GM12878 (cell line): ENCODE measurements around the gene HERC2.

Experiments used
- CTCF ChIP-seq, 3 experiments: IDR thresholded peaks in 2 of 3; conservative IDR thresholded peaks in 1 of 3; 2 replicates each; pipeline ENCODE4 v1.5.1; 2011; ENCODE audit warnings: low read depth in 3 of 3, low read length in 3 of 3, mild to moderate bottlenecking in 3 of 3, control low read depth in 2 of 3, moderate library complexity in 2 of 3, inconsistent platforms in 1 of 3, mixed read lengths in 1 of 3; ENCODE audit not compliant: control insufficient read depth in 2 of 3, insufficient read depth in 1 of 3; ENCODE audit errors: extremely low read depth in 1 of 3
- EGR1 ChIP-seq, 2 experiments: IDR thresholded peaks; 1 replicate in 1 of 2; 2 replicates in 1 of 2; pipeline ENCODE4 v1.6.1; 2011 to 2012; ENCODE audit warnings: low read depth in 2 of 2, low read length in 2 of 2, borderline replicate concordance in 1 of 2, mild to moderate bottlenecking in 1 of 2, moderate library complexity in 1 of 2
- ESRRA ChIP-seq: IDR thresholded peaks from 2 replicates; pipeline ENCODE4 v1.6.1; 2012; ENCODE audit warnings: mild to moderate bottlenecking, low read length, improper control_type of control experiment
- NRF1 ChIP-seq: conservative IDR thresholded peaks from 2 replicates; pipeline ENCODE4 v1.6.1; 2011; ENCODE audit warnings: mild to moderate bottlenecking, low read depth, low read length, improper control_type of control experiment
- POLR2AphosphoS5 ChIP-seq: IDR thresholded peaks from 2 replicates; pipeline ENCODE4 v1.6.1; 2011; ENCODE audit warnings: mild to moderate bottlenecking, low read length, inconsistent platforms
- SP1 ChIP-seq: IDR thresholded peaks from one replicate; pipeline ENCODE4 v1.6.1; 2011; ENCODE audit warnings: low read depth, low read length
- USF1 ChIP-seq: IDR thresholded peaks from 2 replicates; pipeline ENCODE4 v1.6.1; 2011; ENCODE audit warnings: borderline replicate concordance, low read depth, mild to moderate bottlenecking, moderate library complexity, mixed read lengths, low read length; ENCODE audit not compliant: insufficient read depth; ENCODE audit errors: extremely low read length

GRCh38 chr15:28101201-28101600 lies 220.8 kb downstream of the HERC2 start:
- TF ChIP-seq SP1 (no peak), ESRRA (no peak), POLR2AphosphoS5 (no peak), NRF1 (no peak), USF1 (no peak), EGR1 (IDR thresholded peaks at IDR 0.05; ENCODE audit: borderline replicate concordance in 1 of 2, low read depth in 2 of 2, low read length in 2 of 2) (no peak), CTCF (IDR thresholded peaks at IDR 0.05 in 2 of 3, conservative IDR thresholded peaks at IDR 0.05 in 1 of 3; ENCODE audit: control insufficient read depth in 2 of 3, extremely low read depth in 1 of 3, insufficient read depth in 1 of 3, low read depth in 3 of 3, low read length in 3 of 3) (no peak)
